ENCODE results near the gene PSMC3IP.

The PSMC3IP gene

GRCh38 chr17:42586514-42587230 lies 9.1 kb upstream of the PSMC3IP start:
- no peak for DNase-seq (ENCODE audit: low read depth in 4 of 4, low spot score in 1 of 4)

GRCh38 chr17:42585353-42585752 lies 7.8 kb upstream of the PSMC3IP start:
- no peak for DNase-seq (ENCODE audit: low read depth in 4 of 4, low spot score in 1 of 4)

GRCh38 chr17:42584880-42585279 lies 7.4 kb upstream of the PSMC3IP start:
- DNase-seq (ENCODE audit: low read depth in 4 of 4, low spot score in 1 of 4) = no peak

GRCh38 chr17:42581744-42582270 lies 4.3 kb upstream of the PSMC3IP start:
- DNase-seq (ENCODE audit: low read depth in 4 of 4, low spot score in 1 of 4) = no peak

GRCh38 chr17:42579794-42580551 lies 2.4 kb upstream of the PSMC3IP start:
- no peak for DNase-seq (ENCODE audit: low read depth in 4 of 4, low spot score in 1 of 4)

- DNase-seq (ENCODE audit: low read depth in 4 of 4, low spot score in 1 of 4) = peak in 2 of 4 experiments; percentile 60 to 76
Observed at GRCh38 chr17:42578282-42578869, 847 bp upstream of the PSMC3IP start.

- no peak for DNase-seq (ENCODE audit: low read depth in 4 of 4, low spot score in 1 of 4)
Observed at GRCh38 chr17:42577140-42577531, 393 bp downstream of the PSMC3IP start.

- DNase-seq (ENCODE audit: low read depth in 4 of 4, low spot score in 1 of 4) = no peak
Observed at GRCh38 chr17:42574463-42574862, 3.1 kb downstream of the PSMC3IP start.

- DNase-seq (ENCODE audit: low read depth in 4 of 4, low spot score in 1 of 4) = no peak
Observed at GRCh38 chr17:42573095-42573494, 4.4 kb downstream of the PSMC3IP start.

GRCh38 chr17:42571435-42572225 lies 5.9 kb downstream of the PSMC3IP start:
- DNase-seq (ENCODE audit: low read depth in 4 of 4, low spot score in 1 of 4) = no peak

GRCh38 chr17:42568341-42569111 lies 9.0 kb downstream of the PSMC3IP start:
- no peak for DNase-seq (ENCODE audit: low read depth in 4 of 4, low spot score in 1 of 4)

GRCh38 chr17:42566883-42567573 lies 10.5 kb downstream of the PSMC3IP start, which contains the start of gene MLX:
Gene MLX, plus strand, starts transcription at chr17:42567100. Its CDS starts 25 bp downstream, at chr17:42567125.
- peak; percentile 82 to 87 (median 84) for DNase-seq (ENCODE audit: low read depth in 4 of 4, low spot score in 1 of 4)

GRCh38 chr17:42566215-42566882 lies 11.2 kb downstream of the PSMC3IP start:
- DNase-seq (ENCODE audit: low read depth in 4 of 4, low spot score in 1 of 4) = no peak

GRCh38 chr17:42565523-42566214 lies 11.9 kb downstream of the PSMC3IP start:
- no peak for DNase-seq (ENCODE audit: low read depth in 4 of 4, low spot score in 1 of 4)

GRCh38 chr17:42564815-42565522 lies 12.6 kb downstream of the PSMC3IP start:
- no peak for DNase-seq (ENCODE audit: low read depth in 4 of 4, low spot score in 1 of 4)

GRCh38 chr17:42563950-42564349 lies 13.6 kb downstream of the PSMC3IP start:
- no peak for DNase-seq (ENCODE audit: low read depth in 4 of 4, low spot score in 1 of 4)

GRCh38 chr17:42563543-42563942 lies 14.0 kb downstream of the PSMC3IP start:
- no peak for DNase-seq (ENCODE audit: low read depth in 4 of 4, low spot score in 1 of 4)

GRCh38 chr17:42563143-42563509 lies 14.4 kb downstream of the PSMC3IP start:
- no peak for DNase-seq (ENCODE audit: low read depth in 4 of 4, low spot score in 1 of 4)

Data from stimulated activated CD4-positive, alpha-beta T cell treated with anti-CD3 and anti-CD28 coated beads, Interleukin-1b, Interleukin-23, amount 100 ng/mL, for 24 hours (primary cell).